ENCODE measurements around the gene TOP3A.

GRCh38 chr17:18280766-18281371, 33.9 kb downstream of the TOP3A start:
- TF ChIP-seq TAF1 (IDR thresholded peaks at IDR 0.05; ENCODE audit: low read depth): no peak
- TF ChIP-seq TEAD4 (IDR thresholded peaks at IDR 0.05): no peak
- TF ChIP-seq FOXM1 (IDR thresholded peaks at IDR 0.05; ENCODE audit: borderline replicate concordance, low read depth): no peak
- no peak for TF ChIP-seq YY1 (IDR thresholded peaks at IDR 0.05; ENCODE audit: low read depth)
- no peak for TF ChIP-seq EGR1 (IDR thresholded peaks at IDR 0.05)
- no peak for TF ChIP-seq CEBPB (IDR thresholded peaks at IDR 0.05)

Measured in Ishikawa (cell line).